GDM1 (cell line): Measurements from ENCODE around the gene S100A16.
A peak's percentile ranks its signal among the peaks of the same experiment; 100 is the strongest.

Source experiments
- DNase-seq: peaks from one replicate; lab custom pipeline; 2025; lab: John Stamatoyannopoulos, UW

S100A16 gene

DNA sequence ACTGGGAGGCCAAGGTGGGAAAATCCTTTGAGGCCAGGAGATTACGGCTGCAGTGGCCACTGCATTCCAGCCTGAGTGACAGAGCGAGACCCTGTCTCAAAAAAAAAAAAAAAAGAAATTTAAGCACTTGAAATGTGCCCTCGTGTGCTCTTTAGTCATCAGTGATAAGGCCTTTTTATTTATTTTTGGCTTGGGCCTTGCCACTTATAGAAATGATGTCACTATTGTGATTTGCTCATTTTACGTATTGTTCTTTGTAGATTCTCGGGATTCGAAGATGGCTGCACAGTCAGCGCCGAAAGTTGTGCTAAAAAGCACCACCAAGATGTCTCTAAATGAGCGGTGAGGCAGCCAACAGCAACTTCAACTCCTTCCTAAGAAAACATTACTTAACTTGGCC is 23.4 kb upstream of the S100A16 start:
- no peak for DNase-seq

DNA sequence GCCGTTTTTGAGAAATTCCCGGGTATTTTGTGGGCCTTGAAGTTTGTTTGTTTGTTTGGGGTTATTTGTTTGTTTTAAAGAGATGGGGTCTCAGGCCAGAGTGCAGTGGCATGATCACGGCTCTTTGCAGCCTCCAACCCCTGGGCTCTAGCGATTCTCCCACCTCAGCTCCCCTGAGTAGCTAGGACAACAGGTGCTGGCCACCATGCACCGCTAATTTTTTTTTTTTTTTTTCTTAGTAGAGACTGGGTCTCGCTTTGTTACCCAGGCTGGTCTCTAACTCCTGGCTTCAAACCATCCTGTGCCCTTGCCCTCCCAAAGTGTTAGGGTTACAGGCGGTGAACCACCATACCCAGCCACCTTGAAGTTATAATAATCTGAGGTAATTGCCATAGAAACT is 22.9 kb upstream of the S100A16 start:
- DNase-seq = no peak

DNA sequence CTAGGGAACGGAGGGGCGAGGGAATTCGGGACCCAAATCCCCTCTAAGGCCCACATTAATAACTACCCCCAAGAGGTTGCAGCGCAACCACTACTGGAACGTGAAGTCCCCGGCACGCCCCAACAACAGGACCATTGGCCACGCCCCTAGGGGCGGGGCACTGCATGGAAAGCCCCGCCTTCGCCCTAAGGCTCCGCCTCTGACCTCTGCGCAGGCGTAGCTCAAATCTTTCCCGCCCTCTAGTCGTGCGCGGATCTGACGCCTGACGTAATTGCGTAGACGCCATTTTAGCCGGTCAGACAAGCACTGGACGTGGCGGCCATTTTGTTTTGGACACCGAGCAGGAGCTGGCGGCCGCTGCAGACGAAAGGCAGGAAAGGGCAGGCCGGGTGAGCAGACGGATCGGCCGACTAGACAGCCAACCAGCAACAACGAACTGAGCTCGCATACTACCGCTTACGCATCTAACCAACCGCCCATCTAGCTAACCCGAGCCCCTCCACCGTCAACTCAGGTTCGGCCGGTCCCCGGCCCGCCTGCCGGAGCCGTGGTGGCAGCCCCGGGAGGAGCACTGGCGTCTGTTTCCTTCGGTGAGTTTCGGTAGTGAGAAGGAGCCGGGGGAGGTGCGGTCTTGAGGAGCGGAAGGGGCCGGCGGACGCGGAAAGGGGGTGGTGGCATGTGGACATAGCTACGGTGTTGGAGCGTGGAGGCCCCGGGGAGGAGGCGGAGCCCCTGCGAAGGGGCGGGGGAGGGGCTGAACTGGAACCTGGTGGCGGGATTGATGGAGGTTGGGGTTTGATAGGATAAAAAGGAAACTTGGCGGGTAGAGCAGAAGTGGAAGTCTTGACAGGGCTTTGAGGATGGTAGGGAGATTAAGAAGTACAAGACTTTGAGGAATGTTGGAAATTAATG is 21.1 kb upstream of the S100A16 start, which contains the start of gene CHTOP:
CHTOP (plus strand) TSS at position 313 of the 912 bp plus-strand sequence. CDS start 2,523 bp downstream, outside the sequence.
- peak; percentile 95 for DNase-seq

DNA sequence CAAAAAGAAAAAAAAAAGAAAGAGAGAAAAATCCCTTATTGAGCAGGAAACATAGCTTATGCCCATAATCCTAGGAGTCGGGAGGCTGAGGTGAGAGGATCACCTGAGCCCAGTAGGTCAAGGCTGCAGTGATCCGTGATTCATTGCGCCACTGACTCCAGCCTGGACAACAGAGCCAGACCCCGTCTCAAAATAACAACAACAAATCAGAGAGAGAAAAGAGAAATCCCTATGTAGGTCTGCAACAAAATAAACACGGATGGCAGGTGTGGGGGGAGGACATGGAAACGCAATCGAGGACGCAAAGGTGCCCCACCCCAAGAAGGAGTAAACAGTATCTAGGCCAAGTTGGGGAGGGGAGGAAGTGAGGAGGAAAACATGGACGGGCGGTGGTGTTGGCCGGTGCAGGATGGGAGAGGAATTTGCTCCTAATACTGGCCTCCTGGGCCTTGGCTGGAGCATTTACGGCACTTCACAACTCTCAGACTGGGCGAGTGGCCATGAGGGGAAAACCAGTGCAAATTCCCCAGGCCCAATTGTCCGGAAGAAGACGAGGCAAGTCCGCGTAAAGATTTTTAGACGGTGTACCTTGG is 20.3 kb upstream of the S100A16 start:
- DNase-seq = no peak

DNA sequence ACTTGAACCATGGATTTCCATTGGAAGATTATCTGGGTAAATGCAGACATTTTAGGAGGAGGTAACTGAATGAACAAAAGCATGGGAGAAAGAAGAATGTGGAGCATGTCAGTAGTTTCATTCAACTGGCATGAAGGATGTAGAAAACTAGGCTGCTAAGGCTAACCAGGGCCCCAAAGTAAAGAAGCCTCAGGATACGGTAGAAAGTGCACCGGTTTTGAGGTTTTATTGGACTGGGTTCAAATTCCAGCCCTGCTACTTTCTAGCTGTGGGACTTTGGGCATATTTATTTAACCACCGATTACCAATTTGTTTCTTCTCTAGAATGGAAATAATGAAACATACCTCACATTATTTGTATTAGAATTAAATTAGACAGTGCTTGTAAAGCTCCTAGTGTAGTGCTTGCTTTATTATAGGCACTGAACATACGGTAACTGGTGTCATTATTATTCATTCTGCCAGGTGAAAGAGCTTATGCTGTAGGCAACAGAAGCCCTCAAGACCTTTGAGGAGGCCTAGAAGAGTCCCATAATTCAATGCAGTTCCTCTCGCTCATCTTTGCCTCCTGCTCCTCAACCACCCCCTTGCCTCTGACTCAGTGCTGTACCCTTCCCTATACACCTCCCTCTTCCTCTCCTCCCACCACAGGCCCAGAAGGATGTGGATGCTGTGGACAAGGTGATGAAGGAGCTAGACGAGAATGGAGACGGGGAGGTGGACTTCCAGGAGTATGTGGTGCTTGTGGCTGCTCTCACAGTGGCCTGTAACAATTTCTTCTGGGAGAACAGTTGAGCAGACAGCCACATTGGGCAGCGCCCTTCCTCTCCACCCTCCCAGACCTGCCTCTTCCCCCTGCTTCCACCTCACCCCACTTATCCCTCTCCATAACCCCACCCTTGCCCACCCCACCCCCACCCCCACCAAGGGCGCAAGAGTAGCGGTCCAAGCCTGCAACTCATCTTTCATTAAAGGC is 18.4 kb upstream of the S100A16 start:
- no peak for DNase-seq

DNA sequence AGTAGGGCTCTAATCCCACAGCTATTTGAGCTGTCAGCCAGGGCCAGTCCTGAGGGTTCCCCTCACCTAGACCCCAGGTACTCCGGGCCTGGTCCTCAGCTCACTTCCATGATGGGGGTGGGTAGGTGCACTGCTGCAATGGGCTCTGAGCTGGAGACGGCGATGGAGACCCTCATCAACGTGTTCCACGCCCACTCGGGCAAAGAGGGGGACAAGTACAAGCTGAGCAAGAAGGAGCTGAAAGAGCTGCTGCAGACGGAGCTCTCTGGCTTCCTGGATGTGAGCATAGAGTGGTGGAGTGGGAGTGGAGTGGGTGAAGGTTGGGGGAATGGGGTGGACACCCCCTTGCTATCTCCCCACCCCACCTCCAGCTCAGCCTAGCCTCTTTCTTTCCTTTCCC is 17.4 kb upstream of the S100A16 start:
- no peak for DNase-seq

DNA sequence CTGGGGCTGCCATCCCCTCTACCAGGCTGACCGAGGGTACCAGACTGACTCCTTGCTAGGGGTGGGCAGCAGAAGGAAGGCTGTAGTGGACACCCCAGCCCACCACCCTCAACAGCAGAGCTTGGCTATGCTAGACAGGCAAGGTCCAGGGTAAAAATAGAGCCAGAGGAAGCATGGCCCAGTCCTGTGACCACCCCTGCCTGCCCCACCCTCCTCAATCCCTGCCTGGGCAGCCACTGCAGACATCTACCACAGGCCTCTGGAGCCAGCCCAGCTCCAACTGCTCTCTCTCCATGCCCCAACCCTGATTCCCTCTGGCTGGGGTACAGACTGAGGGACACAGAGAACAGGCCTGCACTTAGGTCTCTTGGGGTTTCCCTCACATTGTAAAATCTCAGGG is 17.0 kb upstream of the S100A16 start:
- no peak for DNase-seq

DNA sequence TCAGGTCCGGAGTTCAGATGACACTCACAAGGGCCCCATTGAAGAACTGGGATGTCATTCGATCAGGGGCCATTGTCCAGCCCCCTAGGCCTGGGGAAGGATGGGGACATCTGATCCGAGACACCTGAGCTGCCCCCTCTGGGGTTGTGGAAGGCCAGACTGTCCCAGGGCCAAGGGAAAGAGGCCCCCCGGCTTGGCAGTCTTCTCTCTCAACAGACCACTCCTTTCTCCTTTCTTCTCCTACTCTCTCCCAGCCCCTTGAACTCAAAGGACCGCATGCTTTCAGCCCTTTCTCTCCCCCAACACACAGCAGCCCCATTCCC is 16.4 kb upstream of the S100A16 start:
- no peak for DNase-seq

DNA sequence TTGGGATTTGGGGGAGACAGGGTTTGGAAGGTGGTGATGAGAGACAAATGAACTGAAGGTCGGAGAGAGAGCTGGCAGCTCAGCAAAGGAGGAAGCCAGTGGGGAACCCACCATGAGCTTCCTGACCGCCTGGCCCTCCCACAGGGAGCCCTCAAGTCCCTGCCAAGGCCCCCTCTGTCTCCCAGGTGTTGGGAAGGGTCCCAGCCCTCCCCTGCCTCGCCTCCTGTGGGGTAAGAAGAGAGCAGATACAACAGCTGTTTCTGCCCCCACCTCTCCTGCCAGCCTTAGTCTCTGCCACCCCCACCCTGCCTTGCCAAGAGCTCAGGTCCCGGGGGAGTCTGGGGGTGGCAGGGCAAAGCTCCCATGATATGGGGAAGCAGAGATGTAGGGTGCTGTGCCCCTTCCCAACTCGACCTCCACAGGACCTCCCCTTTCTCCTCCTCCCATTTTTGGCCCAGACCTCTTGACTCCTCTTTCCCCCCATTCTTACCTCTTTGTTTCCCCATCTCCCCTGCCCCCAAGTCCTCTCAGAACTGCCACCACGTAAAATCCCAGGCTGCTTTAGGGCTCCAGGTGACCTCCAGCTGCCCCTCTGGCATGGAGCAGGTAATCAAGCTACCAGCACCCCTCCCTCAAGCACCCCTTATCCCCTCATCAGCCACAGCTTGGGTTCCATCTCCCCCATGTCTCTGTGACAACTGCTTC is 15.9 kb upstream of the S100A16 start:
- no peak for DNase-seq

DNA sequence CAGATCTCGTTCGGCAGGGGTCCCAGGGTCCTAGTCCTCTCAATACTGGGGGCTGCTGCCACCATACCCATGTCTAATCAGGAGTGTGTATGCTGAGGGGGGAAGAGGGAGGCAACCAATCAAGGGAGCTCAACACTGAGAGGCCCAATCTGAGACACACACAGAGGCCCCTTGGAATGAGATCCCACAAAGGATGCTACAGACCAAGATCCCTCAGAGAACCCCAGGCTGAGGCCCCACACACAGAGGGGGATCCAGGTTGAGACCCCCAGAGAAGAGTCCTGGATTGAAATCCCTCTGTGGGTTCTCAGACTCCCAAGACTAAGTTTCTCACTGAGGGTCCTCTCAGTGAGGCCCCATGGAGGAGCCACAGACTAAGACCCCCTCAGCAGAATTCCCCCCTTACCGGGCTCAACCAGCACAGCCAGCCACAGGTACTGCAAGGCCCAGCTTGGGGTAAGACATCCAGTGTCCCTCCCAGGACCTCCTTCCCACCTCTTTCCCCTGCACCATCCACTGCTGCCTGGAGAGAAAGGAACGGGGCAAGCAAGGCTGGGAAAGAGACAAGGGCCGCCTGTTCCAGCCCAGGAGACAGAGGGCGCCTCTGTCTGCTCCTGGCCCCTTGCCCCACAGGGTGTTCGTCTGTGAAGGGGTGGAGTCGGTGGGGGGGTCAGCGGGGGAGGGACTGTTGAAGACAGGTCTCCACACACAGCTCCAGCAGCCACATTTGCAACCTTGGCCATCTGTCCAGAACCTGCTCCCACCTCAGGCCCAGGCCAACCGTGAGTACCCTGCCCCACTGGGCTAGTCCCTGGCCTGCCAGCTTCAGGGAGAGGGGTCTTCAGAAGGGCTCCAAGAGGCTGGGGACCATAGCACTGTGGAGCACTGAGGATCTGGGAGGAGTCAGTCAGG is 15.0 kb upstream of the S100A16 start, which contains the start of gene S100A1:
S100A1 (plus strand) TSS at position 720 of the 912 bp plus-strand sequence. CDS start 2,088 bp downstream, outside the sequence.
- no peak for DNase-seq

DNA sequence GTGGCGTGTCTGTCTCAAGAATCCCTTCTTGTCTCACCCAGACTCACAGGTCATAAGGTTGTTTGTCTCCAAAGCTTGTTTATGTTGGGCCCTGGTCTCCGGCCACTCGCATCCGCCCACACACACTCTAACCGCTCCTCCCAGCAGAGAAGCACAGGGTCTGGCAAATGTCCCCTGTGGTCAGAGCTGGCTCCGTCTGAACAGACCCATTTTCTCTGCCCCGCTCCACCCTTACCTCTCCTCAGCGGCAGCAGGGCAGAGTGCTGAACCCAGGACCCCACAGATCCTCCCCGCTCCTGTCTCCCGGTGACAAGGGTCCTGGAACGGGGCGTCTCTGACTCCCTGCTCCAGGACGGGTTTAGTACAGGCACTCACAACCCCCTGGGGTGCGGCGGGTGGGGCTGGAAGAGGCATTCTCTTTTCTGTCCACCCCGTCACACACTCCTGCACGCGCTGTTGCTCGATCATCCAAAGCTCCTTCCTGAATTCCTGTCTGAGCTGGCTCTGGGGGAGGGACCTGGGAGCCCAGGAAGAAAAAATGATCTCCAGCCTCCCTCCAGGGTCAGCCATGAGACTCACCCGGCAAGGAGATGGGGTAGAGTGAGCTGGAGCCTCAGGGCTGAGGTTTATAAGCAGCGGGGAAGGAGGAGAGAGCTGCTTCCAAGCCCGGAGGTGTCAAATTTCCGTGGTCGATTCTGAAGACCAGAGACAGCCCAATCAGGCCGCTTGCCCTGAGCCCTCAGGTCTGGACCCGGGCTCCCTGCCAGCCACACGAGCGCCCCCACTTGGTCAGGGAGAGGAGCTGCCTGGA is 14.2 kb upstream of the S100A16 start, which contains the start of gene S100A13:
S100A13 (minus strand) TSS at position 602 of the 811 bp plus-strand sequence. CDS start 1,033 bp downstream, outside the sequence.
- DNase-seq = no peak

DNA sequence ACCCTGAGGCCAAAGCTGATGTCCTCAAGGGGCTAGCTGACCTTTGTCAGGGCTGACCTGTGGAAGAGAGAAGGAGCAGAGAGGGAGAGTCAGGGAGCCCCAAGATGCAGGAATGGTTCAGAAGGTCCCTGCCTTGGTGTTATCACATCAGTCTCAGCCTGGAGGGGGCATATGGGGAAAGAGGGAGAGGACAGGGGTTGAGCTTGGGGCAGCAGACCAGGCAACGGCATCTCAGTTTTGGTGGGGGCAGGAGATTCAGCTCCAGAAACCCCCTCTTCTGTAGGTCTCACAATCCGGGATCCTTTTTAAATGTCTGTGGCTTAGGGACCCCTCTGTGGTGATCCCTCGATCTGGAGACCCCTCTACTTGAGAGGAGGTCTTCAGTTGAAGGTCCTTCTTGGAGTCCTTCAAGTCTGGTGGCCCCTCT is 13.6 kb upstream of the S100A16 start:
- no peak for DNase-seq

DNA sequence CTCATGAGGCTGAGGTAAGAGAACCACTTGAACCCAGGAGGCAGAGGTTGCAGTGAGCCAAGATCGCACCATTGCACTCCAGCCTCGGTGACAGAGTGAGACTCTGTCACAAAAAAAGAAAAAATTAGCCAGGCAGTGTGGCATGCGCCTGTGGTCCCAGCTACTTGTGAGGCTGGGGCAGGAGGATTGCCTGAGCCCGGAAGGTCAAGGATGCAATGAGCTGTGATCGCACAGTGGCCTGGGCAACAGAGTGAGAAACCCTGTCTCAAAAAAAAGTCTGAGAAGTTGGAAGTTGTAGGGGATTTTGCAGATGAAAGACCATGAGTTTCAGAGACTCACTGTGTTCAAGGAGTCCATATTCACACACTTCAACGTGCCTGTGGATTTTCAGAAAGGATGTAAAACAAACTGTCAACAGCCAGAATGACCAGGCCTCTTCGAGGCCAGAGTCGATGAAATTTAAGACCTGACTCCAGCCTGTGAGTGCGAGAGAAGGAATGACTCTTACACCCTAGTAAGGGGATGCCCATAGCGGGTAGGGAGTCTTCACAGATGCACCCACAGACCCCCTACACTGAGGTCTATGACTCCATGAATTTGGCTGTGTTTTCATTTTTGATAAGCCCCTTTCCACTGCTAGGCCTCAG is 12.2 kb upstream of the S100A16 start:
- no peak for DNase-seq

DNA sequence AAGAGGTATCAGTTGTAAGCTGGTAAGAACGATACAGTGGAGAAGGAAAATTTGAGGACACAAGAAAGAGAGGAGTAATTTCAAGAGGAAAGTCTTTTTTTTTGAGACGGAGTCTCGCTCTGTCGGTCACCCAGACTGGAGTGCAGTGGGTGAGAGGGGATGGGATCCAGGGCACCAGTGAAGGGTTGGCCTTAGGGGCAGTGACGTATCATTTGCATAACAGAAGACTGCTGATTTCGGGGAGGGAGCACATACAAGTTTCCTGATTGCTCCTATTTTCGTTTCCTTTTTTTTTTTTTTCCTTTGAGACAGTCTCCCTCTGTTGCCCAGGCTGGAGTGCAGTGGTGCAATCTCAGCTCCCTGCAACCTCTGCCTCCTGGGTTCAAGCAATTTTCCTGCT is 10.2 kb upstream of the S100A16 start:
- no peak for DNase-seq

DNA sequence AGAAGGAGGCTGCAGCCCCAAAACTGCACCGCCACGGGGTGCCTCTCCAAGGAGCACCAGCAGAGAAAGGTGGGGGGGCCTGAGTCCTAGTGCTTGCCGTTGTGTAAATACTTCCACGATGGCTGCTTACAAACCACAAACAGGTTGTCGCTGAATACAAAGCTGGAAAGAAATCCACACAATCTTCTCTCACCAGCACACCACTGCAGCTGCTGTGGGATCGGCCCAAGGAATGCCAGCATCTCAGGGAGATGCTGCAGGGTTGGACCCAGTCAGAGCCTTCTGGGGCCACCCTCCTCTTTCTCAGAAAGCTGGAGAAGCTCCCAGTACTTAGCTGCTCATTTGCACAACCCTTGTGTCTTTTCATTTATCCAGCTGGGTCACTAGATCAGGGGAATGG is 6.2 kb upstream of the S100A16 start:
- DNase-seq = no peak

DNA sequence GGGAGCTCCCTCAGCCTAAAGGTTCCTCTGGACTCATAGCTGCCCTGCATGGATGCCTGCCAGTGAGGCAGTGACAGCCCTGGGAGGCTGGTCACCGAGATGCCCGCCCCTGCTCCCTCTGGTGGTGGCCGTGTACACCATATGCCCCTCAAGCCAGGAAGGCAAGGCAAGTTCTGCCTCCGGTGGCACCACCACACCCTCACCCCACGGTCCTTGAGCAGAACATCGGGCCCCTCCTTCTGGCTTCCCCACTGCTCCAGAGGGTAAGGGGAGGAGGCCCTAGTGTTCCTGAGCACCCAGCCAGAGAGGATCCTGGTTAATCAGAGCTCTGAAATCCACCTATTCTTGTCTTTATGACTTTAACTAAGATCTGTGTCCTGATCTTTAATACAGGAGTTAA is 4.7 kb upstream of the S100A16 start:
- DNase-seq = peak; percentile 59

DNA sequence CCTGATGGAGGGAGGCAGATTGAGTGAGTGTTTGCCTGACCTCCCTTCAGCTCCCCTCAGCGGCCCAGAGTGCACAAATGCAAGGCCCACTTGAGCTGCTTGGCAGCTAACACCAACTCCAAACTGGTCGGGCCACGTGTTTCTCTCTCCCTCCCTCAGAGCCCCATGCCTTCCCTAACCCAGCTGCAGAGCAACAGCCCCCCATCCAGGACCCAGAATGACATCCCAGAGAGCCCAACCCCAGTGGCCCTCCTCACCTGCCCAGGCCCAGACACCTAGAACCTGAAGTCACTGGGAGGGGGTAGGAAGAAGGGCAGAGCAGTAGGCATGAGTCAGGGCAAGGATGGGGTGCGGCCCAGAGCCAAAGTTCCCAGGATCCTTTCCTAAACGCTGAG is 4.0 kb upstream of the S100A16 start:
- DNase-seq = no peak

DNA sequence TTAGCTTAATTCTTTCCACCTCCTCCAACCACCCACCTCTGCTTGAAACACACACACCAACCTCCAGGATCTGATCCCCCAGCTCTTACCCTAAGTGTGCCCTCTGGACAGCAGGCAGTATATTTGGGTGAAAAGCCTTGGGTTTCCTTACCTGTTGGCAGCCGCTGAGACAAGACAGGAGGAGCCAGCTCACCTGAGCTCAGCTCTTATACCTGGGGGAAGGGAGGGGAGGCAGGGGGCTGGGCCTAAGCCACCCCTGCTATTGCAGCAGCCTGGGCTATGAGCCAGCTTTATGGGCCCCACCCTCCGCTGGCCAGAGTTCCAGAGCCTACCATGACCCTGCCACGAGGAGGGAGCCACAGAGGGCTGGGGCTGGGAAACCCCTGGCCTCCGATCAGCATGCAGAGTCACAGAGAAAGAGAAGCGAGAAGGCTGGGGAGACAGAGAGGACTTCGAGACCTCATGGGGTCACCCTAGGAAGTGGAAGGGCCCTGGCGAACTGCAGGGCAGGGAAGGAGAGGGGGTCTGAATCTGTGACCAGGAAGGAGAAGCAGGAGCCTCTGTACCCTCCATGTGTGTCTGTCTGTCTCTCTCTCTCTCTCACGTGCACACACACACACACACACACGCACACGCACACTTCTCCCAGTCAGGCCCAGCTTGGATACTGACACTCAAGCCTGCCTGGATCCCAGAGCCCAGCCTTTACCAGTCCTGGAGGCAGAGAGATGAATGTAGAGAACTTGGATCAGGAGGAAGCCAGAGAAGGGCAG is 3.4 kb upstream of the S100A16 start, which contains the start of gene S100A14:
S100A14 (minus strand) TSS at position 182 of the 773 bp plus-strand sequence. CDS start 467 bp downstream, outside the sequence.
- DNase-seq = no peak
